ENCODE results near the gene AGFG1.

Gene AGFG1

GRCh38 chr2:227461811-227462461, 10.0 kb upstream of the AGFG1 start:
- no peak for DNase-seq (ENCODE audit: low spot score)

- DNase-seq (ENCODE audit: low spot score), result no peak
Observed at GRCh38 chr2:227462462-227462951, 9.4 kb upstream of the AGFG1 start.

GRCh38 chr2:227462972-227463931, 8.7 kb upstream of the AGFG1 start:
- peak; percentile 67 for DNase-seq (ENCODE audit: low spot score)

- no peak for DNase-seq (ENCODE audit: low spot score)
Observed at GRCh38 chr2:227464361-227464760, 7.6 kb upstream of the AGFG1 start.

GRCh38 chr2:227464851-227465250, 7.1 kb upstream of the AGFG1 start:
- DNase-seq (ENCODE audit: low spot score), result no peak

GRCh38 chr2:227466887-227467600, 4.9 kb upstream of the AGFG1 start:
- DNase-seq (ENCODE audit: low spot score), result no peak

- no peak for DNase-seq (ENCODE audit: low spot score)
Observed at GRCh38 chr2:227471412-227471811, 544 bp upstream of the AGFG1 start.

- DNase-seq (ENCODE audit: low spot score), result no peak
Observed at GRCh38 chr2:227472265-227473121, 537 bp downstream of the AGFG1 start.

GRCh38 chr2:227473122-227473461, 1.1 kb downstream of the AGFG1 start:
- no peak for DNase-seq (ENCODE audit: low spot score)

GRCh38 chr2:227473806-227474205, 1.9 kb downstream of the AGFG1 start:
- no peak for DNase-seq (ENCODE audit: low spot score)

GRCh38 chr2:227474410-227474809, 2.5 kb downstream of the AGFG1 start:
- no peak for DNase-seq (ENCODE audit: low spot score)

GRCh38 chr2:227477291-227477690, 5.3 kb downstream of the AGFG1 start:
- DNase-seq (ENCODE audit: low spot score), result no peak

GRCh38 chr2:227479865-227480475, 8.0 kb downstream of the AGFG1 start:
- peak; percentile 51 for DNase-seq (ENCODE audit: low spot score)

- DNase-seq (ENCODE audit: low spot score), result no peak
Observed at GRCh38 chr2:227480528-227480927, 8.6 kb downstream of the AGFG1 start.

- DNase-seq (ENCODE audit: low spot score), result no peak
Observed at GRCh38 chr2:227482638-227483340, 10.8 kb downstream of the AGFG1 start.

- DNase-seq (ENCODE audit: low spot score), result no peak
Observed at GRCh38 chr2:227485429-227485828, 13.5 kb downstream of the AGFG1 start.

GRCh38 chr2:227486688-227487087, 14.7 kb downstream of the AGFG1 start:
- no peak for DNase-seq (ENCODE audit: low spot score)

GRCh38 chr2:227488045-227488444, 16.1 kb downstream of the AGFG1 start:
- no peak for DNase-seq (ENCODE audit: low spot score)

- DNase-seq (ENCODE audit: low spot score), result no peak
Observed at GRCh38 chr2:227491386-227491785, 19.4 kb downstream of the AGFG1 start.

GRCh38 chr2:227493524-227493923, 21.6 kb downstream of the AGFG1 start:
- DNase-seq (ENCODE audit: low spot score), result no peak

GRCh38 chr2:227497158-227497557, 25.2 kb downstream of the AGFG1 start:
- DNase-seq (ENCODE audit: low spot score), result no peak

All from pons (tissue), 1 donor.